K562 (cell line): ENCODE measurements around the gene PLEKHF1. TPM values are rescaled to one million over a fixed set of nuclear protein-coding genes. Genes with fewer than 3 reads are reported as not detected.

Experiments
- ATAC-seq: fragments of 200-7000 bp; cut with Tn5 transposase; 3 replicates; pipeline ENCODE4 v1.9.1; 2020; ENCODE audit warnings: moderate library complexity
- BruUV-seq: library from RNA; stranded (reverse); fragments of 400-500 nt; replicated peaks from 2 replicates; lab custom pipeline; 2021; lab: Mats Ljungman, UMichigan
- CTCF ChIA-PET: fragments of 300-600 bp; formaldehyde crosslinking; extraction: SDS; loops from one replicate; lab custom pipeline; 2021; ENCODE audit warnings: low intra/inter-chr PET ratio; lab: Yijun Ruan, JAX
- POLR2A ChIA-PET: fragments of 300-600, 350-650 bp; sonication (Branson Sonifier 250); formaldehyde crosslinking; extraction: SDS; loops from one replicate; lab custom pipeline; 2021; ENCODE audit warnings: antibody characterized with exemption, inconsistent platforms; lab: Yijun Ruan, JAX
- DNase-seq, 4 experiments: peaks; one replicate each; pipeline versions ENCODE4 v3.0.0 to v3.0.0-alpha.2; 2011 to 2018; ENCODE audit warnings: low spot score in 3 of 4, mixed read lengths in 3 of 4; ENCODE audit errors: extremely low read depth in 1 of 4
- FAIRE-seq: peaks from 2 replicates; lab custom pipeline; 2011; peaks lifted over from hg19 to GRCh38; lab: Jason Lieb, UNC
- H2AFZ ChIP-seq: 2 replicates; pipeline ENCODE4 v1.6.0; 2011; ENCODE audit warnings: low read depth, low read length, control low read depth, inconsistent platforms
- H3K27ac ChIP-seq: fragments of 200-600 bp; 3 replicates; pipeline ENCODE4 v1.8.0; 2011; ENCODE audit warnings: low read depth, mild to moderate bottlenecking, control low read depth, inconsistent platforms, low read length, moderate library complexity, mixed read lengths; ENCODE audit errors: extremely low read depth
- H3K27me3 ChIP-seq, 2 experiments: fragments of 300-600 bp in 1 of 2; 2 replicates in 1 of 2; 3 replicates in 1 of 2; pipeline versions ENCODE4 v1.6.0 to v1.8.0; 2011; ENCODE audit warnings: inconsistent platforms in 2 of 2, low read length in 2 of 2, mild to moderate bottlenecking in 1 of 2, mixed read lengths in 1 of 2, moderate library complexity in 1 of 2; ENCODE audit not compliant: control insufficient read depth in 2 of 2, insufficient read depth in 2 of 2
- H3K36me3 ChIP-seq: fragments of 300-600 bp; 3 replicates; pipeline ENCODE4 v1.8.0; 2011; ENCODE audit warnings: mild to moderate bottlenecking, low read length, inconsistent platforms; ENCODE audit not compliant: control insufficient read depth, insufficient read depth
- H3K4me1 ChIP-seq, 2 experiments: fragments of 200-600 bp in 1 of 2; replicated peaks in 1 of 2; 2 replicates in 1 of 2; 3 replicates in 1 of 2; pipeline versions ENCODE4 v1.5.1 to v1.8.0; 2011; ENCODE audit warnings: inconsistent platforms in 2 of 2, low read length in 2 of 2, mild to moderate bottlenecking in 1 of 2, mixed read lengths in 1 of 2, moderate library complexity in 1 of 2; ENCODE audit not compliant: control insufficient read depth in 2 of 2, insufficient read depth in 2 of 2
- H3K4me2 ChIP-seq: 2 replicates; pipeline ENCODE4 v1.6.1; 2011; ENCODE audit warnings: low read length, control low read depth, inconsistent platforms, mixed read lengths; ENCODE audit not compliant: insufficient read depth
- H3K4me3 ChIP-seq: fragments of 200-600 bp; sonication (generic), shearing (Covaris generic); 2 replicates; pipeline ENCODE4 v1.5.1; 2016; ENCODE audit warnings: control low read depth, inconsistent platforms
- H3K79me2 ChIP-seq: fragments of 200-600 bp; 3 replicates; pipeline ENCODE4 v1.8.0; 2011; ENCODE audit warnings: low read length, inconsistent platforms; ENCODE audit not compliant: control insufficient read depth, insufficient read depth
- H3K9ac ChIP-seq, 2 experiments: 2 replicates each; pipeline versions ENCODE4 v1.6.0 to v1.6.1; 2011; ENCODE audit warnings: low read depth in 2 of 2, low read length in 2 of 2, control low read depth in 1 of 2, inconsistent platforms in 1 of 2, mild to moderate bottlenecking in 1 of 2, mixed read lengths in 1 of 2; ENCODE audit not compliant: insufficient read depth in 1 of 2
- H3K9me1 ChIP-seq: one replicate; pipeline ENCODE4 v1.6.0; 2011; ENCODE audit warnings: inconsistent platforms, mild to moderate bottlenecking, low read length, moderate library complexity; ENCODE audit not compliant: control insufficient read depth, insufficient read depth
- H3K9me3 ChIP-seq: replicated peaks from 2 replicates; pipeline ENCODE4 v1.5.1; 2011; ENCODE audit warnings: low read depth, low read length, inconsistent platforms; ENCODE audit not compliant: control insufficient read depth, insufficient read depth
- H4K20me1 ChIP-seq: replicated peaks from 2 replicates; pipeline ENCODE4 v1.6.1; 2011; ENCODE audit warnings: low read length, inconsistent platforms, mixed read lengths; ENCODE audit not compliant: control insufficient read depth, insufficient read depth
- ADNP ChIP-seq: fragments of 200-800 bp; sonication (Bioruptor generic); IDR thresholded peaks from 2 replicates; pipeline ENCODE4 v1.6.1; 2016; ENCODE audit warnings: missing genetic modification characterization, missing compliant biosample characterization
- FOXK2 ChIP-seq, 2 experiments: fragments of 450-650 bp; IDR thresholded peaks in 1 of 2; conservative IDR thresholded peaks in 1 of 2; 2 replicates each; pipeline ENCODE4 v1.6.1; 2016; ENCODE audit warnings: low read depth in 2 of 2, mild to moderate bottlenecking in 1 of 2
- HNRNPH1 ChIP-seq: fragments of 200-400 bp; formaldehyde crosslinking; optimal IDR thresholded peaks from 2 replicates; pipeline ENCODE3; 2017; ENCODE audit warnings: low read depth, mild to moderate bottlenecking, low read length, moderate library complexity
- MAZ ChIP-seq, 2 experiments: fragments of 450-650 bp in 1 of 2; sonication (generic) in 1 of 2; formaldehyde crosslinking; IDR thresholded peaks in 1 of 2; conservative IDR thresholded peaks in 1 of 2; 2 replicates each; pipeline versions ENCODE4 v1.4.0 to v1.5.0; 2020; ENCODE audit warnings: mild to moderate bottlenecking in 1 of 2, missing genetic modification reagents in 1 of 2
- MNT ChIP-seq, 2 experiments: fragments of 450-650 bp; conservative IDR thresholded peaks; 2 replicates each; pipeline ENCODE4 v1.6.1; 2017; ENCODE audit warnings: mild to moderate bottlenecking in 2 of 2, moderate library complexity in 2 of 2
- NCOA2 ChIP-seq, 2 experiments: fragments of 450-650 bp; IDR thresholded peaks; 2 replicates each; pipeline ENCODE4 v1.6.1; 2018; ENCODE audit warnings: mild to moderate bottlenecking in 2 of 2, moderate library complexity in 1 of 2; ENCODE audit not compliant: partially characterized antibody in 2 of 2
- NFXL1 ChIP-seq: fragments of 450-650 bp; formaldehyde crosslinking; IDR thresholded peaks from 2 replicates; pipeline ENCODE4 v1.4.0; 2021; ENCODE audit warnings: mild to moderate bottlenecking
- POLR2AphosphoS5 ChIP-seq: IDR thresholded peaks from 2 replicates; pipeline ENCODE4 v1.6.1; 2011; ENCODE audit warnings: mild to moderate bottlenecking, low read depth, low read length, moderate library complexity; ENCODE audit not compliant: control insufficient read depth, insufficient read depth
- PRDM10 ChIP-seq: fragments of 450-650 bp; IDR thresholded peaks from 2 replicates; pipeline ENCODE4 v1.6.1; 2018; ENCODE audit not compliant: partially characterized antibody
- PREB ChIP-seq: sonication (generic); formaldehyde crosslinking; IDR thresholded peaks from 2 replicates; pipeline ENCODE4 v1.8.1; 2023; ENCODE audit warnings: mild to moderate bottlenecking, missing genetic modification reagents
- RBBP5 ChIP-seq: fragments of 200-600 bp; sonication (generic); IDR thresholded peaks from 2 replicates; pipeline ENCODE4 v1.6.1; 2012; ENCODE audit warnings: borderline replicate concordance, mild to moderate bottlenecking, low read length, control low read depth, inconsistent platforms; ENCODE audit not compliant: insufficient read depth, poor library complexity, severe bottlenecking
- RFX1 ChIP-seq: fragments of 450-650 bp; IDR thresholded peaks from 2 replicates; pipeline ENCODE4 v1.6.1; 2016; ENCODE audit warnings: mild to moderate bottlenecking, moderate library complexity
- SRF ChIP-seq, 2 experiments: fragments of 250-450, 450-650 bp in 1 of 2; sonication (Bioruptor Pico) in 1 of 2; sonication (generic) in 1 of 2; formaldehyde crosslinking; IDR thresholded peaks; 2 replicates each; pipeline versions ENCODE4 v1.5.0 to v1.5.1; 2020 to 2022; ENCODE audit warnings: mild to moderate bottlenecking in 1 of 2, missing genetic modification reagents in 1 of 2
- ZFP30 ChIP-seq: fragments of 250-450 bp; sonication (Bioruptor Pico); IDR thresholded peaks from 2 replicates; pipeline ENCODE4 v1.8.0; 2022; ENCODE audit warnings: moderate library complexity, mild to moderate bottlenecking, inconsistent platforms, borderline replicate concordance
- ZNF551 ChIP-seq: fragments of 250-450 bp; sonication (Bioruptor Pico); IDR thresholded peaks from 2 replicates; pipeline ENCODE4 v1.5.0; 2021; ENCODE audit warnings: mild to moderate bottlenecking, moderate library complexity
- ZNF79 ChIP-seq: fragments of 250-450 bp; sonication (Bioruptor Pico); IDR thresholded peaks from 2 replicates; pipeline ENCODE4 v1.4.0; 2020; ENCODE audit warnings: low read depth, mild to moderate bottlenecking, moderate library complexity
- WGBS: fragments of 100-300 bp; shearing (Covaris generic); methylation state at CpG from one replicate; pipeline ENCODE4 v1.1.6; 2016; ENCODE audit warnings: low coverage, mixed read lengths; ENCODE audit not compliant: insufficient coverage; ENCODE audit errors: missing lambda C conversion rate; 5-methylcytosine and 5-hydroxymethylcytosine counted together
- in situ Hi-C: fragments of 300-500 bp; cut with MboI; formaldehyde crosslinking; loops from 4 replicates; pipeline ENCODE4 v1.15.0; 2018; ENCODE audit warnings: inconsistent platforms, mixed read lengths
- intact Hi-C: fragments of 100-400 bp; cut with micrococcal nuclease; formaldehyde crosslinking; loops from 2 replicates; pipeline ENCODE4 v1.14.2; 2022
- polyA plus RNA-seq, 8 experiments: library from polyadenylated mRNA; depleted of rRNA in 4 of 8; stranded (reverse) in 5 of 8; unstranded in 3 of 8; fragments of >200 nt; fragmentation: Nextera tagmentation in 2 of 8; fragmentation: Illumina TruSeq in 1 of 8; extraction: Ambion mirVana in 2 of 8; extraction: Trizol in 1 of 8; gene quantifications; 2 replicates each; pipeline versions ENCODE4 v1.2.1 to v1.2.3, GENCODE V29; 2011 to 2014; ENCODE audit warnings: inconsistent platforms in 1 of 8, missing spikeins in 1 of 8
- total RNA-seq, 7 experiments: library from RNA; depleted of rRNA in 6 of 7; stranded (reverse); fragments of >200 nt in 6 of 7; fragmentation: Illumina TruSeq in 2 of 7; extraction: Trizol in 2 of 7; gene quantifications; 2 replicates each; pipeline versions ENCODE4 v1.2.1 to v1.2.3, GENCODE V29; 2011 to 2021; ENCODE audit warnings: low replicate concordance in 1 of 7

PLEKHF1 gene
- total and polyA plus RNA-seq, 9 of the 15 experiments (the other 6 are each of a cell fraction or from before 2014, with no cell fraction given) = 0.07 to 13.4 (median 3.9) TPM; not detected in 1

GRCh38 chr19:29644210-29644609 lies 21.1 kb upstream of the PLEKHF1 start:
- CTCF ChIA-PET = no interaction called here
- no peaks in the 10 kb centered on the region for H3K79me2 ChIP-seq
- POLR2A ChIA-PET = no interaction called here
- no peaks in the 10 kb centered on the region for H4K20me1 ChIP-seq
- no TSS peak for BruUV-seq
- 49% methylated on average over 5 of the region's 6 CpGs for WGBS
- H3K36me3 ChIP-seq = no peaks in the 10 kb centered on the region
- H3K9me3 ChIP-seq = no peaks in the 10 kb centered on the region
- TF ChIP-seq SRF (CRISPR knock-in tag; IDR thresholded peaks at IDR 0.05) (peak; percentile 63 to 94; a peak in 2 of 4 replicates), ZNF551 (CRISPR knock-in tag) (no peak), PRDM10 (no peak), NFXL1 (CRISPR knock-in tag) (no peak), RFX1 (peak; percentile 72), HNRNPH1 (no peak), ZFP30 (CRISPR knock-in tag) (no peak), FOXK2 (conservative IDR thresholded peaks at IDR 0.05 in 1 of 2, IDR thresholded peaks at IDR 0.05 in 1 of 2; ENCODE audit: low read depth in 2 of 2) (no peak), RBBP5 (no peak), MNT (conservative IDR thresholded peaks at IDR 0.05) (no peak), ADNP (tag) (no peak), PREB (CRISPR knock-in tag) (no peak), NCOA2 (IDR thresholded peaks at IDR 0.05; ENCODE audit: partially characterized antibody in 2 of 2) (no peak), ZNF79 (CRISPR knock-in tag) (no peak), MAZ (CRISPR knock-in tag; conservative IDR thresholded peaks at IDR 0.05 in 1 of 2, IDR thresholded peaks at IDR 0.05 in 1 of 2) (no peak), POLR2AphosphoS5 (no peak)
- TF ChIP-seq, all 486 proteins: peak for 2
- Histone ChIP-seq H2AFZ (no peak overlapping the region), H3K27ac (no peak overlapping the region), H3K4me1 (peaks cover 0 to 14% of the 10 kb centered on the region in 2 experiments; a peak in 4 of 5 replicates), H3K4me2 (no peak overlapping the region), H3K4me3 (no peak overlapping the region), H3K27me3 (no peaks in the 10 kb centered on the region), H3K9me1 (no peaks in the 10 kb centered on the region), H3K9ac (no peak overlapping the region)
- in situ Hi-C loops (no loop called here), intact Hi-C loops (no loop called here)
- ATAC-seq (no peak), FAIRE-seq (no peak), DNase-seq (no peak)
